K562 (cell line): ENCODE measurements around the gene SLC19A1. TPM values are rescaled to one million over a fixed set of nuclear protein-coding genes. Genes with fewer than 3 reads are reported as not detected.
A peak's percentile ranks its signal among the peaks of the same experiment; 100 is the strongest.

ENCODE experiments used
- ATAC-seq: fragments of 200-7000 bp; cut with Tn5 transposase; 3 replicates; pipeline ENCODE4 v1.9.1; 2020; ENCODE audit warnings: moderate library complexity
- BruUV-seq: library from RNA; stranded (reverse); fragments of 400-500 nt; replicated peaks from 2 replicates; lab custom pipeline; 2021; lab: Mats Ljungman, UMichigan
- CTCF ChIA-PET: fragments of 300-600 bp; formaldehyde crosslinking; extraction: SDS; loops from one replicate; lab custom pipeline; 2021; ENCODE audit warnings: low intra/inter-chr PET ratio; lab: Yijun Ruan, JAX
- POLR2A ChIA-PET: fragments of 300-600, 350-650 bp; sonication (Branson Sonifier 250); formaldehyde crosslinking; extraction: SDS; loops from one replicate; lab custom pipeline; 2021; ENCODE audit warnings: antibody characterized with exemption, inconsistent platforms; lab: Yijun Ruan, JAX
- DNase-seq, 4 experiments: peaks; one replicate each; pipeline versions ENCODE4 v3.0.0 to v3.0.0-alpha.2; 2011 to 2018; ENCODE audit warnings: low spot score in 3 of 4, mixed read lengths in 3 of 4; ENCODE audit errors: extremely low read depth in 1 of 4
- FAIRE-seq: peaks from 2 replicates; lab custom pipeline; 2011; peaks lifted over from hg19 to GRCh38; lab: Jason Lieb, UNC
- H2AFZ ChIP-seq: 2 replicates; pipeline ENCODE4 v1.6.0; 2011; ENCODE audit warnings: low read depth, low read length, control low read depth, inconsistent platforms
- H3K27ac ChIP-seq: fragments of 200-600 bp; 3 replicates; pipeline ENCODE4 v1.8.0; 2011; ENCODE audit warnings: low read depth, mild to moderate bottlenecking, control low read depth, inconsistent platforms, low read length, moderate library complexity, mixed read lengths; ENCODE audit errors: extremely low read depth
- H3K27me3 ChIP-seq, 2 experiments: fragments of 300-600 bp in 1 of 2; 2 replicates in 1 of 2; 3 replicates in 1 of 2; pipeline versions ENCODE4 v1.6.0 to v1.8.0; 2011; ENCODE audit warnings: inconsistent platforms in 2 of 2, low read length in 2 of 2, mild to moderate bottlenecking in 1 of 2, mixed read lengths in 1 of 2, moderate library complexity in 1 of 2; ENCODE audit not compliant: control insufficient read depth in 2 of 2, insufficient read depth in 2 of 2
- H3K36me3 ChIP-seq: fragments of 300-600 bp; 3 replicates; pipeline ENCODE4 v1.8.0; 2011; ENCODE audit warnings: mild to moderate bottlenecking, low read length, inconsistent platforms; ENCODE audit not compliant: control insufficient read depth, insufficient read depth
- H3K4me1 ChIP-seq, 2 experiments: fragments of 200-600 bp in 1 of 2; replicated peaks in 1 of 2; 2 replicates in 1 of 2; 3 replicates in 1 of 2; pipeline versions ENCODE4 v1.5.1 to v1.8.0; 2011; ENCODE audit warnings: inconsistent platforms in 2 of 2, low read length in 2 of 2, mild to moderate bottlenecking in 1 of 2, mixed read lengths in 1 of 2, moderate library complexity in 1 of 2; ENCODE audit not compliant: control insufficient read depth in 2 of 2, insufficient read depth in 2 of 2
- H3K4me2 ChIP-seq: 2 replicates; pipeline ENCODE4 v1.6.1; 2011; ENCODE audit warnings: low read length, control low read depth, inconsistent platforms, mixed read lengths; ENCODE audit not compliant: insufficient read depth
- H3K4me3 ChIP-seq: fragments of 200-600 bp; sonication (generic), shearing (Covaris generic); 2 replicates; pipeline ENCODE4 v1.5.1; 2016; ENCODE audit warnings: control low read depth, inconsistent platforms
- H3K79me2 ChIP-seq: fragments of 200-600 bp; 3 replicates; pipeline ENCODE4 v1.8.0; 2011; ENCODE audit warnings: low read length, inconsistent platforms; ENCODE audit not compliant: control insufficient read depth, insufficient read depth
- H3K9ac ChIP-seq, 2 experiments: 2 replicates each; pipeline versions ENCODE4 v1.6.0 to v1.6.1; 2011; ENCODE audit warnings: low read depth in 2 of 2, low read length in 2 of 2, control low read depth in 1 of 2, inconsistent platforms in 1 of 2, mild to moderate bottlenecking in 1 of 2, mixed read lengths in 1 of 2; ENCODE audit not compliant: insufficient read depth in 1 of 2
- H3K9me1 ChIP-seq: one replicate; pipeline ENCODE4 v1.6.0; 2011; ENCODE audit warnings: inconsistent platforms, mild to moderate bottlenecking, low read length, moderate library complexity; ENCODE audit not compliant: control insufficient read depth, insufficient read depth
- H3K9me3 ChIP-seq: replicated peaks from 2 replicates; pipeline ENCODE4 v1.5.1; 2011; ENCODE audit warnings: low read depth, low read length, inconsistent platforms; ENCODE audit not compliant: control insufficient read depth, insufficient read depth
- H4K20me1 ChIP-seq: replicated peaks from 2 replicates; pipeline ENCODE4 v1.6.1; 2011; ENCODE audit warnings: low read length, inconsistent platforms, mixed read lengths; ENCODE audit not compliant: control insufficient read depth, insufficient read depth
- GTF2F1 ChIP-seq: IDR thresholded peaks from 2 replicates; pipeline ENCODE4 v1.6.1; 2011; ENCODE audit warnings: low read depth, low read length, improper control_type of control experiment
- WGBS: fragments of 100-300 bp; shearing (Covaris generic); methylation state at CpG from one replicate; pipeline ENCODE4 v1.1.6; 2016; ENCODE audit warnings: low coverage, mixed read lengths; ENCODE audit not compliant: insufficient coverage; ENCODE audit errors: missing lambda C conversion rate; 5-methylcytosine and 5-hydroxymethylcytosine counted together
- in situ Hi-C: fragments of 300-500 bp; cut with MboI; formaldehyde crosslinking; loops from 4 replicates; pipeline ENCODE4 v1.15.0; 2018; ENCODE audit warnings: inconsistent platforms, mixed read lengths
- intact Hi-C: fragments of 100-400 bp; cut with micrococcal nuclease; formaldehyde crosslinking; loops from 2 replicates; pipeline ENCODE4 v1.14.2; 2022
- polyA plus RNA-seq, 8 experiments: library from polyadenylated mRNA; depleted of rRNA in 4 of 8; stranded (reverse) in 5 of 8; unstranded in 3 of 8; fragments of >200 nt; fragmentation: Nextera tagmentation in 2 of 8; fragmentation: Illumina TruSeq in 1 of 8; extraction: Ambion mirVana in 2 of 8; extraction: Trizol in 1 of 8; gene quantifications; 2 replicates each; pipeline versions ENCODE4 v1.2.1 to v1.2.3, GENCODE V29; 2011 to 2014; ENCODE audit warnings: inconsistent platforms in 1 of 8, missing spikeins in 1 of 8
- total RNA-seq, 7 experiments: library from RNA; depleted of rRNA in 6 of 7; stranded (reverse); fragments of >200 nt in 6 of 7; fragmentation: Illumina TruSeq in 2 of 7; extraction: Trizol in 2 of 7; gene quantifications; 2 replicates each; pipeline versions ENCODE4 v1.2.1 to v1.2.3, GENCODE V29; 2011 to 2021; ENCODE audit warnings: low replicate concordance in 1 of 7
- TF ChIP-seq, protein P1 (sequence below): fragments of 450-650 bp; formaldehyde crosslinking; IDR thresholded peaks from 2 replicates; pipeline ENCODE4 v1.4.0; 2022; ENCODE audit warnings: missing genetic modification characterization
- TF ChIP-seq, protein P2 (sequence below): fragments of 450-650 bp; IDR thresholded peaks from 2 replicates; pipeline ENCODE4 v1.6.1; 2016; ENCODE audit warnings: mild to moderate bottlenecking, moderate library complexity

The SLC19A1 gene
- total and polyA plus RNA-seq, 9 of the 15 experiments (the other 6 are each of a cell fraction or from before 2014, with no cell fraction given), result 0.65 to 88.7 (median 12.0) TPM

GRCh38 chr21:45455674-45456583 is 86.3 kb downstream of the SLC19A1 start (continued):
- TF ChIP-seq, protein P1, sequence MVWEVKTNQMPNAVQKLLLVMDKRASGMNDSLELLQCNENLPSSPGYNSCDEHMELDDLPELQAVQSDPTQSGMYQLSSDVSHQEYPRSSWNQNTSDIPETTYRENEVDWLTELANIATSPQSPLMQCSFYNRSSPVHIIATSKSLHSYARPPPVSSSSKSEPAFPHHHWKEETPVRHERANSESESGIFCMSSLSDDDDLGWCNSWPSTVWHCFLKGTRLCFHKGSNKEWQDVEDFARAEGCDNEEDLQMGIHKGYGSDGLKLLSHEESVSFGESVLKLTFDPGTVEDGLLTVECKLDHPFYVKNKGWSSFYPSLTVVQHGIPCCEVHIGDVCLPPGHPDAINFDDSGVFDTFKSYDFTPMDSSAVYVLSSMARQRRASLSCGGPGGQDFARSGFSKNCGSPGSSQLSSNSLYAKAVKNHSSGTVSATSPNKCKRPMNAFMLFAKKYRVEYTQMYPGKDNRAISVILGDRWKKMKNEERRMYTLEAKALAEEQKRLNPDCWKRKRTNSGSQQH (CRISPR knock-in tag), result no peak

DNA sequence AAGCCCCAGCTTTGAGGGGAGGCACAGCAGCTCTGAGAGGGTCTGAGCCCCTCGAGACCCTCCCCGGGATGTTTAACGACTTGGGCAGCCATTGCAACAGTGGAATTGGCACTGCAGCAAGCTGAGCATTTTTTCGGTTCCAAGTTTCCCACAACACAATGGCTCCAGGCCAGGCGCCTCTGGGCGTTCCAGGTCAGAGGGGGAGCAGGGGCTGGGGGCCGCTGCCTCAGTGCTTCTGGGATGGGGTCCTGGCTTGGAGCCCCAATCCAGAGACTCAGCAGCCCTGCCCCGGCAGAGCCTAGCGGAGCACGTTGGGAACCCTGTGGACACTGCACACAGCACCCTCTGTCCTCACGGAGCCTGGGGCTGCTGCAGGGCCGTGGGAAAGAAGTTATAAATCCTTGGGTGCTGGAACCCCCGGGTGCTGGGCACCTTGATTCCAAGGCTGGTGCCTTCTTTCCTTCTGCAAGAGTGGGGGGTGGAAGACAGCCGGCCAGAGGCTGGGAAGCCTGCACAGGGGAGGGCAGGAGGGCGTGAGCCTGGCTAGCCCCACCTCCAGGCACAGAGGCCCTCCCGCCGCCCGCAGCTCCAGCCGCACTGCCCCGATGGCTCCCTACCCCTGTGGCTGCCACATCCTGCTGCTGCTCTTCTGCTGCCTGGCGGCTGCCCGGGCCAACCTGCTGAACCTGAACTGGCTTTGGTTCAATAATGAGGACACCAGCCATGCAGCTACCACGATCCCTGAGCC is 87.1 kb downstream of the SLC19A1 start:
- POLR2A ChIA-PET, result interaction anchor here (0.6 to 1.2 kb wide), 2 partner anchors 9 to 388 kb away, joined by 3 read pairs; no protein-coding TSS in a partner anchor
- intact Hi-C loops (no loop called here), in situ Hi-C loops (no loop called here)
- H3K79me2 ChIP-seq, result no peaks in the 10 kb centered on the region
- ATAC-seq, result peak; percentile 65
- no peaks in the 10 kb centered on the region for H3K9me1 ChIP-seq
- CTCF ChIA-PET, result no interaction called here
- no TSS peak for BruUV-seq
- H3K9ac ChIP-seq, result peak overlapping the region in 1 of 2 experiments; percentile 20; a peak in 1 of 4 replicates
- no peak overlapping the region for H2AFZ ChIP-seq
- H3K36me3 ChIP-seq, result no peaks in the 10 kb centered on the region
- no peak for DNase-seq
- WGBS, result 36% methylated on average over 23 of the region's 23 CpGs
- H4K20me1 ChIP-seq, result peaks cover 32% of the 10 kb centered on the region
- no peaks in the 10 kb centered on the region; a peak in 2 of 5 replicates for H3K27me3 ChIP-seq
- no peak for FAIRE-seq
- peaks cover 13% of the 10 kb centered on the region for H3K9me3 ChIP-seq
- no peak overlapping the region for H3K4me3 ChIP-seq
- no peak overlapping the region for H3K27ac ChIP-seq
- no peak overlapping the region for H3K4me2 ChIP-seq
- H3K4me1 ChIP-seq, result peaks cover 0 to 72% of the 10 kb centered on the region in 2 experiments; a peak in 2 of 5 replicates
- TF ChIP-seq, protein P2, sequence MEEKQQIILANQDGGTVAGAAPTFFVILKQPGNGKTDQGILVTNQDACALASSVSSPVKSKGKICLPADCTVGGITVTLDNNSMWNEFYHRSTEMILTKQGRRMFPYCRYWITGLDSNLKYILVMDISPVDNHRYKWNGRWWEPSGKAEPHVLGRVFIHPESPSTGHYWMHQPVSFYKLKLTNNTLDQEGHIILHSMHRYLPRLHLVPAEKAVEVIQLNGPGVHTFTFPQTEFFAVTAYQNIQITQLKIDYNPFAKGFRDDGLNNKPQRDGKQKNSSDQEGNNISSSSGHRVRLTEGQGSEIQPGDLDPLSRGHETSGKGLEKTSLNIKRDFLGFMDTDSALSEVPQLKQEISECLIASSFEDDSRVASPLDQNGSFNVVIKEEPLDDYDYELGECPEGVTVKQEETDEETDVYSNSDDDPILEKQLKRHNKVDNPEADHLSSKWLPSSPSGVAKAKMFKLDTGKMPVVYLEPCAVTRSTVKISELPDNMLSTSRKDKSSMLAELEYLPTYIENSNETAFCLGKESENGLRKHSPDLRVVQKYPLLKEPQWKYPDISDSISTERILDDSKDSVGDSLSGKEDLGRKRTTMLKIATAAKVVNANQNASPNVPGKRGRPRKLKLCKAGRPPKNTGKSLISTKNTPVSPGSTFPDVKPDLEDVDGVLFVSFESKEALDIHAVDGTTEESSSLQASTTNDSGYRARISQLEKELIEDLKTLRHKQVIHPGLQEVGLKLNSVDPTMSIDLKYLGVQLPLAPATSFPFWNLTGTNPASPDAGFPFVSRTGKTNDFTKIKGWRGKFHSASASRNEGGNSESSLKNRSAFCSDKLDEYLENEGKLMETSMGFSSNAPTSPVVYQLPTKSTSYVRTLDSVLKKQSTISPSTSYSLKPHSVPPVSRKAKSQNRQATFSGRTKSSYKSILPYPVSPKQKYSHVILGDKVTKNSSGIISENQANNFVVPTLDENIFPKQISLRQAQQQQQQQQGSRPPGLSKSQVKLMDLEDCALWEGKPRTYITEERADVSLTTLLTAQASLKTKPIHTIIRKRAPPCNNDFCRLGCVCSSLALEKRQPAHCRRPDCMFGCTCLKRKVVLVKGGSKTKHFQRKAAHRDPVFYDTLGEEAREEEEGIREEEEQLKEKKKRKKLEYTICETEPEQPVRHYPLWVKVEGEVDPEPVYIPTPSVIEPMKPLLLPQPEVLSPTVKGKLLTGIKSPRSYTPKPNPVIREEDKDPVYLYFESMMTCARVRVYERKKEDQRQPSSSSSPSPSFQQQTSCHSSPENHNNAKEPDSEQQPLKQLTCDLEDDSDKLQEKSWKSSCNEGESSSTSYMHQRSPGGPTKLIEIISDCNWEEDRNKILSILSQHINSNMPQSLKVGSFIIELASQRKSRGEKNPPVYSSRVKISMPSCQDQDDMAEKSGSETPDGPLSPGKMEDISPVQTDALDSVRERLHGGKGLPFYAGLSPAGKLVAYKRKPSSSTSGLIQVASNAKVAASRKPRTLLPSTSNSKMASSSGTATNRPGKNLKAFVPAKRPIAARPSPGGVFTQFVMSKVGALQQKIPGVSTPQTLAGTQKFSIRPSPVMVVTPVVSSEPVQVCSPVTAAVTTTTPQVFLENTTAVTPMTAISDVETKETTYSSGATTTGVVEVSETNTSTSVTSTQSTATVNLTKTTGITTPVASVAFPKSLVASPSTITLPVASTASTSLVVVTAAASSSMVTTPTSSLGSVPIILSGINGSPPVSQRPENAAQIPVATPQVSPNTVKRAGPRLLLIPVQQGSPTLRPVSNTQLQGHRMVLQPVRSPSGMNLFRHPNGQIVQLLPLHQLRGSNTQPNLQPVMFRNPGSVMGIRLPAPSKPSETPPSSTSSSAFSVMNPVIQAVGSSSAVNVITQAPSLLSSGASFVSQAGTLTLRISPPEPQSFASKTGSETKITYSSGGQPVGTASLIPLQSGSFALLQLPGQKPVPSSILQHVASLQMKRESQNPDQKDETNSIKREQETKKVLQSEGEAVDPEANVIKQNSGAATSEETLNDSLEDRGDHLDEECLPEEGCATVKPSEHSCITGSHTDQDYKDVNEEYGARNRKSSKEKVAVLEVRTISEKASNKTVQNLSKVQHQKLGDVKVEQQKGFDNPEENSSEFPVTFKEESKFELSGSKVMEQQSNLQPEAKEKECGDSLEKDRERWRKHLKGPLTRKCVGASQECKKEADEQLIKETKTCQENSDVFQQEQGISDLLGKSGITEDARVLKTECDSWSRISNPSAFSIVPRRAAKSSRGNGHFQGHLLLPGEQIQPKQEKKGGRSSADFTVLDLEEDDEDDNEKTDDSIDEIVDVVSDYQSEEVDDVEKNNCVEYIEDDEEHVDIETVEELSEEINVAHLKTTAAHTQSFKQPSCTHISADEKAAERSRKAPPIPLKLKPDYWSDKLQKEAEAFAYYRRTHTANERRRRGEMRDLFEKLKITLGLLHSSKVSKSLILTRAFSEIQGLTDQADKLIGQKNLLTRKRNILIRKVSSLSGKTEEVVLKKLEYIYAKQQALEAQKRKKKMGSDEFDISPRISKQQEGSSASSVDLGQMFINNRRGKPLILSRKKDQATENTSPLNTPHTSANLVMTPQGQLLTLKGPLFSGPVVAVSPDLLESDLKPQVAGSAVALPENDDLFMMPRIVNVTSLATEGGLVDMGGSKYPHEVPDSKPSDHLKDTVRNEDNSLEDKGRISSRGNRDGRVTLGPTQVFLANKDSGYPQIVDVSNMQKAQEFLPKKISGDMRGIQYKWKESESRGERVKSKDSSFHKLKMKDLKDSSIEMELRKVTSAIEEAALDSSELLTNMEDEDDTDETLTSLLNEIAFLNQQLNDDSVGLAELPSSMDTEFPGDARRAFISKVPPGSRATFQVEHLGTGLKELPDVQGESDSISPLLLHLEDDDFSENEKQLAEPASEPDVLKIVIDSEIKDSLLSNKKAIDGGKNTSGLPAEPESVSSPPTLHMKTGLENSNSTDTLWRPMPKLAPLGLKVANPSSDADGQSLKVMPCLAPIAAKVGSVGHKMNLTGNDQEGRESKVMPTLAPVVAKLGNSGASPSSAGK, result no peak
- TF ChIP-seq GTF2F1, result no peak
